Gastroesophageal sphincter (tissue), 4 donors: Measurements from ENCODE around the gene SHISA9. TPM values are rescaled to one million over a fixed set of nuclear protein-coding genes. Genes with fewer than 3 reads are reported as not detected.

Experiments used
- ATAC-seq: fragments of 150-250 bp; one replicate; pipeline ENCODE4 v1.9.1; 2016; ENCODE audit warnings: mild to moderate bottlenecking, moderate library complexity
- H3K27ac ChIP-seq, 4 donors: fragments of 200-600 bp; sonication (generic) in 3 of 4; 1 replicate in 3 of 4; 2 replicates in 1 of 4; pipeline ENCODE4 v1.5.1; 2016 to 2019
- H3K27me3 ChIP-seq: fragments of 200-600 bp; sonication (generic); one replicate; pipeline ENCODE4 v1.5.1; 2019
- H3K36me3 ChIP-seq, 2 donors: fragments of 200-600 bp; sonication (generic); one replicate each; pipeline ENCODE4 v1.5.1; 2019; ENCODE audit warnings: control low read depth in 1 of 2
- H3K4me1 ChIP-seq, 3 donors: fragments of 200-600 bp; sonication (generic); 1 replicate in 2 of 3; 2 replicates in 1 of 3; pipeline ENCODE4 v1.5.1; 2016 to 2019; ENCODE audit warnings: control low read depth in 2 of 3
- H3K4me3 ChIP-seq, 2 donors: fragments of 200-600 bp; sonication (generic); one replicate each; pipeline ENCODE4 v1.5.1; 2019; ENCODE audit warnings: mild to moderate bottlenecking in 1 of 2, moderate library complexity in 1 of 2
- H3K9me3 ChIP-seq, 3 donors: fragments of 200-600 bp; sonication (generic); one replicate each; pipeline ENCODE4 v1.5.1; 2017 to 2019; ENCODE audit warnings: control low read depth in 2 of 3
- EP300 ChIP-seq: sonication (generic); formaldehyde crosslinking; IDR thresholded peaks from one replicate; pipeline ENCODE4 v1.6.1; 2017; ENCODE audit warnings: antibody characterized with exemption, mild to moderate bottlenecking
- POLR2A ChIP-seq, 2 donors: fragments of 450-650 bp; IDR thresholded peaks; one replicate each; pipeline ENCODE4 v1.6.1; 2017; ENCODE audit warnings: antibody characterized with exemption in 2 of 2, mild to moderate bottlenecking in 2 of 2, moderate library complexity in 1 of 2
- POLR2AphosphoS5 ChIP-seq: sonication (generic); formaldehyde crosslinking; IDR thresholded peaks from one replicate; pipeline ENCODE4 v1.6.1; 2017; ENCODE audit warnings: antibody characterized with exemption
- WGBS, 2 donors: methylation state at CpG; one replicate each; pipeline ENCODE4 v1.1.5; 2018; ENCODE audit warnings: low coverage in 1 of 2; 5-methylcytosine and 5-hydroxymethylcytosine counted together
- total RNA-seq, 4 donors: library from RNA; depleted of rRNA; stranded (reverse); fragments of >200 nt; gene quantifications; one replicate each; pipeline ENCODE4 v1.1.0, GENCODE V29; 2016
- TF ChIP-seq, protein P1 (sequence below), 4 experiments: fragments of 200-600 bp in 2 of 4; fragments of 450-650 bp in 2 of 4; sonication (generic) in 1 of 4; IDR thresholded peaks; one replicate each; pipeline ENCODE4 v1.5.1; 2017 to 2019; ENCODE audit warnings: antibody characterized with exemption in 4 of 4, mild to moderate bottlenecking in 2 of 4, moderate library complexity in 2 of 4

SHISA9 gene
- total RNA-seq, 4 donors from 2014 or later = 1.1 to 12.6 (median 4.9) TPM

- H3K27ac ChIP-seq = no peak overlapping the region
- peaks cover 22% of the 10 kb centered on the region for H3K27me3 ChIP-seq
- WGBS, 2 donors = 92 to 100% methylated on average over 3 of the region's 3 CpGs
- no peak for ATAC-seq
- no peaks in the 10 kb centered on the region for H3K9me3 ChIP-seq
- TF ChIP-seq, protein P1, sequence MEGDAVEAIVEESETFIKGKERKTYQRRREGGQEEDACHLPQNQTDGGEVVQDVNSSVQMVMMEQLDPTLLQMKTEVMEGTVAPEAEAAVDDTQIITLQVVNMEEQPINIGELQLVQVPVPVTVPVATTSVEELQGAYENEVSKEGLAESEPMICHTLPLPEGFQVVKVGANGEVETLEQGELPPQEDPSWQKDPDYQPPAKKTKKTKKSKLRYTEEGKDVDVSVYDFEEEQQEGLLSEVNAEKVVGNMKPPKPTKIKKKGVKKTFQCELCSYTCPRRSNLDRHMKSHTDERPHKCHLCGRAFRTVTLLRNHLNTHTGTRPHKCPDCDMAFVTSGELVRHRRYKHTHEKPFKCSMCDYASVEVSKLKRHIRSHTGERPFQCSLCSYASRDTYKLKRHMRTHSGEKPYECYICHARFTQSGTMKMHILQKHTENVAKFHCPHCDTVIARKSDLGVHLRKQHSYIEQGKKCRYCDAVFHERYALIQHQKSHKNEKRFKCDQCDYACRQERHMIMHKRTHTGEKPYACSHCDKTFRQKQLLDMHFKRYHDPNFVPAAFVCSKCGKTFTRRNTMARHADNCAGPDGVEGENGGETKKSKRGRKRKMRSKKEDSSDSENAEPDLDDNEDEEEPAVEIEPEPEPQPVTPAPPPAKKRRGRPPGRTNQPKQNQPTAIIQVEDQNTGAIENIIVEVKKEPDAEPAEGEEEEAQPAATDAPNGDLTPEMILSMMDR (IDR thresholded peaks at IDR 0.05) = no peak
- TF ChIP-seq EP300 (no peak), POLR2A (IDR thresholded peaks at IDR 0.05) (no peak), POLR2AphosphoS5 (no peak)
- H3K36me3 ChIP-seq = no peaks in the 10 kb centered on the region
- no peaks in the 10 kb centered on the region for H3K4me1 ChIP-seq
- H3K4me3 ChIP-seq = no peak overlapping the region
These were observed 70.8 kb downstream of the SHISA9 start for GRCh38 chr16:12972246-12972645.

DNA sequence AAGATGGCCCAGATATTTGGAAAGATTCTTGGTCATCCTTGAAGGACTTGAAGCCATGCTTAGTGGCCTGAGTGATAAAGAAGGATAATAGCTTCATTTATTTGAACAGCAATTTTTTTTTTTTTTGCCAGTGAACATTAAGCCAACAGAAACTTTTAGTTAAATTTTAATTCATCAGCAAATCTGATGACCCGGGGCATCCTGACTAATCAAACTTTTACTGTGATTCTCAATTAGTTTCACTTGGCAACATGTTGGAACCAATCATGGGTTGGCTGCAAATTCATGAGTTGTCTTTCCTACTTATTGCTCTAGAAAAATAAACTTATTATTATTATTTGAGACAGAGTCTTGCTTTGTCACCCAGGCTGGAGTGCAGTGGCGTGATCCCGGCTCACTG is 74.4 kb downstream of the SHISA9 start:
- Histone ChIP-seq H3K9me3 (no peaks in the 10 kb centered on the region), H3K27ac (no peak overlapping the region), H3K4me3 (no peak overlapping the region), H3K27me3 (peaks cover 22% of the 10 kb centered on the region), H3K4me1 (no peaks in the 10 kb centered on the region), H3K36me3 (no peaks in the 10 kb centered on the region)
- ATAC-seq = no peak
- 77 to 90% methylated on average over 2 to 3 of the region's 3 CpGs for WGBS, 2 donors
- TF ChIP-seq, protein P1 (IDR thresholded peaks at IDR 0.05) = no peak
- TF ChIP-seq POLR2AphosphoS5 = no peak
- TF ChIP-seq EP300 = no peak
- no peak for TF ChIP-seq POLR2A (IDR thresholded peaks at IDR 0.05)

- no peaks in the 10 kb centered on the region for H3K4me1 ChIP-seq
- ATAC-seq = no peak
- no peaks in the 10 kb centered on the region for H3K36me3 ChIP-seq
- H3K27me3 ChIP-seq = peaks cover 22% of the 10 kb centered on the region
- peaks cover 0 to 7% (median 0%) of the 10 kb centered on the region in 3 donors for H3K9me3 ChIP-seq
- 33 to 38% methylated on average over 1 to 2 of the region's 2 CpGs for WGBS, 2 donors
- TF ChIP-seq, protein P1 (IDR thresholded peaks at IDR 0.05) = no peak
- TF ChIP-seq POLR2A (IDR thresholded peaks at IDR 0.05) (no peak), POLR2AphosphoS5 (no peak), EP300 (no peak)
- H3K4me3 ChIP-seq = no peak overlapping the region
- H3K27ac ChIP-seq = no peak overlapping the region
These were observed 75.1 kb downstream of the SHISA9 start for GRCh38 chr16:12976496-12976895.

DNA sequence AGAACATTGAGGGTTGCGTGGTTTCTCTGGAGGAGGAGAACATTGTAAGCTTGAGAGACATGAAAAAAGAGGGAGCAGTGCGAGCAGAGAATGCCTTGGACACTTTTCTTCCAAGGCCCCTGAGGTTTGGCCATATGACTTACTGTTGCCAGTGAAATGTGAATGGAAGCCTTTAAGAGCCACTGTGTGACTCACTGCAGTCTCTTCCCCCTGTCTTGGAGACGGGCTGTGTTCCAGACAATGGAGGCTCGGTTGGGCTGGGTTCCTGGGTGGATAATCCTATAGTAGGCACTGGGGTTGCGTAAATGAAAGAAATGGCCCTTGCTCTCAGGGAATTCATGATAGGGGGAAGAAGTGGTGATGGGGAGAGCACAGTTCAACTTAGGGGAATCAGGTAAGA is 75.5 kb downstream of the SHISA9 start:
- H3K4me3 ChIP-seq = no peak overlapping the region
- H3K4me1 ChIP-seq = no peaks in the 10 kb centered on the region
- no peak for ATAC-seq
- TF ChIP-seq, protein P1 (IDR thresholded peaks at IDR 0.05) = no peak
- TF ChIP-seq POLR2A (IDR thresholded peaks at IDR 0.05) (no peak), POLR2AphosphoS5 (no peak), EP300 (no peak)
- no peak overlapping the region for H3K27ac ChIP-seq
- peaks cover 0 to 10% (median 0%) of the 10 kb centered on the region in 3 donors for H3K9me3 ChIP-seq
- H3K36me3 ChIP-seq = no peaks in the 10 kb centered on the region
- H3K27me3 ChIP-seq = peaks cover 19% of the 10 kb centered on the region
- 80 to 92% methylated on average over 1 to 2 of the region's 5 CpGs for WGBS, 2 donors

DNA sequence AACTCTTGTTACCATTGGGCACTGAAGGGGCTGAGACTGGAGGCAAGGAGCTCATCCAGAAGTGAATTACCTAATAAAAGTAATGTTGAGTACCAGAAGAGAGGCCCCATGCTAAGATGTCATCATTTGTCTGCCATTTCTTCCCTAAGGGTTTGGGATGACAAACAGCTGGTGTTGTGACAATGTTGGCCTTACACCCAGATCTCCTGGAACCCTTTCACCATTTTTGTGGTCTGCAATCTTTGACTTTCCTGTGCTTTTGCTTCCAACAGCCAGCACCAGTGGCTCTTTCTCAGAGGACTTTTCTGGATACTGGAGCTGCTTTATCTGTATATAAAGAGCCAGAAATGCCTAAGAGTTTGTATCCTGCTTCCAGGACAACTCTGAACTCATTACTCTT is 84.1 kb downstream of the SHISA9 start:
- no peaks in the 10 kb centered on the region for H3K36me3 ChIP-seq
- H3K4me1 ChIP-seq = no peaks in the 10 kb centered on the region
- no peak for ATAC-seq
- H3K27me3 ChIP-seq = peaks cover 15% of the 10 kb centered on the region
- TF ChIP-seq EP300 (no peak), POLR2A (IDR thresholded peaks at IDR 0.05) (no peak), POLR2AphosphoS5 (no peak)
- TF ChIP-seq, protein P1 (IDR thresholded peaks at IDR 0.05) = no peak
- H3K9me3 ChIP-seq = peaks cover 0 to 10% (median 0%) of the 10 kb centered on the region in 3 donors
- H3K27ac ChIP-seq = no peak overlapping the region
- H3K4me3 ChIP-seq = no peak overlapping the region
